Endothelial cell of umbilical vein (primary cell): ENCODE data around the gene SOX9.

ENCODE experiments used
- CTCF ChIP-seq, 2 donors: IDR thresholded peaks; 1 replicate in 1 of 2; 2 replicates in 1 of 2; pipeline ENCODE4 v1.5.1; 2011; ENCODE audit warnings: low read length in 2 of 2, mild to moderate bottlenecking in 2 of 2, moderate library complexity in 2 of 2, control low read depth in 1 of 2, inconsistent platforms in 1 of 2, low read depth in 1 of 2; ENCODE audit not compliant: insufficient read depth in 1 of 2; ENCODE audit errors: extremely low read depth in 1 of 2
- EZH2 ChIP-seq: IDR thresholded peaks from 2 replicates; pipeline ENCODE4 v1.6.1; 2012; ENCODE audit warnings: borderline replicate concordance, low read depth, mild to moderate bottlenecking, moderate library complexity, low read length, inconsistent platforms; ENCODE audit not compliant: severe bottlenecking
- JUN ChIP-seq: IDR thresholded peaks from 2 replicates; pipeline ENCODE4 v1.6.1; 2011; ENCODE audit warnings: borderline replicate concordance, low read depth; ENCODE audit not compliant: insufficient read length, insufficient read depth
- MYC ChIP-seq: IDR thresholded peaks from one replicate; pipeline ENCODE4 v1.6.1; 2011; ENCODE audit warnings: mild to moderate bottlenecking, low read depth, low read length
- POLR2A ChIP-seq: IDR thresholded peaks from 2 replicates; pipeline ENCODE4 v1.6.1; 2012; ENCODE audit warnings: low read depth, mild to moderate bottlenecking, control low read depth, low read length
- POLR2AphosphoS5 ChIP-seq: IDR thresholded peaks from 2 replicates; pipeline ENCODE4 v1.6.1; 2012; ENCODE audit warnings: low read depth, mild to moderate bottlenecking, control low read depth, low read length, moderate library complexity; ENCODE audit not compliant: insufficient read depth

- TF ChIP-seq EZH2 (no peak), CTCF (IDR thresholded peaks at IDR 0.05; ENCODE audit: extremely low read depth in 1 of 2, insufficient read depth in 1 of 2, low read depth in 1 of 2, low read length in 2 of 2) (no peak), POLR2A (no peak), MYC (no peak), JUN (no peak), POLR2AphosphoS5 (no peak)
Measured at GRCh38 chr17:72128039-72128438, 7.2 kb downstream of the SOX9 start.
